K562 (cell line): Measurements from ENCODE around the gene PUS7L. TPM values are rescaled to one million over a fixed set of nuclear protein-coding genes. Genes with fewer than 3 reads are reported as not detected.
"Not testable (repeated sequence)": the region's sequence is repeated elsewhere in the genome, so short reads cannot be mapped to it uniquely, and the experiment has no call there.

Experiments used
- ATAC-seq: fragments of 200-7000 bp; cut with Tn5 transposase; 3 replicates; pipeline ENCODE4 v1.9.1; 2020; ENCODE audit warnings: moderate library complexity
- BruUV-seq: library from RNA; stranded (reverse); fragments of 400-500 nt; replicated peaks from 2 replicates; lab custom pipeline; 2021; lab: Mats Ljungman, UMichigan
- CTCF ChIA-PET: fragments of 300-600 bp; formaldehyde crosslinking; extraction: SDS; loops from one replicate; lab custom pipeline; 2021; ENCODE audit warnings: low intra/inter-chr PET ratio; lab: Yijun Ruan, JAX
- POLR2A ChIA-PET: fragments of 300-600, 350-650 bp; sonication (Branson Sonifier 250); formaldehyde crosslinking; extraction: SDS; loops from one replicate; lab custom pipeline; 2021; ENCODE audit warnings: antibody characterized with exemption, inconsistent platforms; lab: Yijun Ruan, JAX
- DNase-seq, 4 experiments: peaks; one replicate each; pipeline versions ENCODE4 v3.0.0 to v3.0.0-alpha.2; 2011 to 2018; ENCODE audit warnings: low spot score in 3 of 4, mixed read lengths in 3 of 4; ENCODE audit errors: extremely low read depth in 1 of 4
- FAIRE-seq: peaks from 2 replicates; lab custom pipeline; 2011; peaks lifted over from hg19 to GRCh38; lab: Jason Lieb, UNC
- H2AFZ ChIP-seq: 2 replicates; pipeline ENCODE4 v1.6.0; 2011; ENCODE audit warnings: low read depth, low read length, control low read depth, inconsistent platforms
- H3K27ac ChIP-seq: fragments of 200-600 bp; 3 replicates; pipeline ENCODE4 v1.8.0; 2011; ENCODE audit warnings: low read depth, mild to moderate bottlenecking, control low read depth, inconsistent platforms, low read length, moderate library complexity, mixed read lengths; ENCODE audit errors: extremely low read depth
- H3K27me3 ChIP-seq, 2 experiments: fragments of 300-600 bp in 1 of 2; 2 replicates in 1 of 2; 3 replicates in 1 of 2; pipeline versions ENCODE4 v1.6.0 to v1.8.0; 2011; ENCODE audit warnings: inconsistent platforms in 2 of 2, low read length in 2 of 2, mild to moderate bottlenecking in 1 of 2, mixed read lengths in 1 of 2, moderate library complexity in 1 of 2; ENCODE audit not compliant: control insufficient read depth in 2 of 2, insufficient read depth in 2 of 2
- H3K36me3 ChIP-seq: fragments of 300-600 bp; 3 replicates; pipeline ENCODE4 v1.8.0; 2011; ENCODE audit warnings: mild to moderate bottlenecking, low read length, inconsistent platforms; ENCODE audit not compliant: control insufficient read depth, insufficient read depth
- H3K4me1 ChIP-seq, 2 experiments: fragments of 200-600 bp in 1 of 2; replicated peaks in 1 of 2; 2 replicates in 1 of 2; 3 replicates in 1 of 2; pipeline versions ENCODE4 v1.5.1 to v1.8.0; 2011; ENCODE audit warnings: inconsistent platforms in 2 of 2, low read length in 2 of 2, mild to moderate bottlenecking in 1 of 2, mixed read lengths in 1 of 2, moderate library complexity in 1 of 2; ENCODE audit not compliant: control insufficient read depth in 2 of 2, insufficient read depth in 2 of 2
- H3K4me2 ChIP-seq: 2 replicates; pipeline ENCODE4 v1.6.1; 2011; ENCODE audit warnings: low read length, control low read depth, inconsistent platforms, mixed read lengths; ENCODE audit not compliant: insufficient read depth
- H3K4me3 ChIP-seq: fragments of 200-600 bp; sonication (generic), shearing (Covaris generic); 2 replicates; pipeline ENCODE4 v1.5.1; 2016; ENCODE audit warnings: control low read depth, inconsistent platforms
- H3K79me2 ChIP-seq: fragments of 200-600 bp; 3 replicates; pipeline ENCODE4 v1.8.0; 2011; ENCODE audit warnings: low read length, inconsistent platforms; ENCODE audit not compliant: control insufficient read depth, insufficient read depth
- H3K9ac ChIP-seq, 2 experiments: 2 replicates each; pipeline versions ENCODE4 v1.6.0 to v1.6.1; 2011; ENCODE audit warnings: low read depth in 2 of 2, low read length in 2 of 2, control low read depth in 1 of 2, inconsistent platforms in 1 of 2, mild to moderate bottlenecking in 1 of 2, mixed read lengths in 1 of 2; ENCODE audit not compliant: insufficient read depth in 1 of 2
- H3K9me1 ChIP-seq: one replicate; pipeline ENCODE4 v1.6.0; 2011; ENCODE audit warnings: inconsistent platforms, mild to moderate bottlenecking, low read length, moderate library complexity; ENCODE audit not compliant: control insufficient read depth, insufficient read depth
- H3K9me3 ChIP-seq: replicated peaks from 2 replicates; pipeline ENCODE4 v1.5.1; 2011; ENCODE audit warnings: low read depth, low read length, inconsistent platforms; ENCODE audit not compliant: control insufficient read depth, insufficient read depth
- H4K20me1 ChIP-seq: replicated peaks from 2 replicates; pipeline ENCODE4 v1.6.1; 2011; ENCODE audit warnings: low read length, inconsistent platforms, mixed read lengths; ENCODE audit not compliant: control insufficient read depth, insufficient read depth
- CREM ChIP-seq: IDR thresholded peaks from 2 replicates; pipeline ENCODE4 v1.6.1; 2014; ENCODE audit warnings: antibody characterized with exemption, low read depth
- FOXJ2 ChIP-seq: fragments of 200-800 bp; sonication (Bioruptor generic); IDR thresholded peaks from 2 replicates; pipeline ENCODE4 v1.6.1; 2016; ENCODE audit warnings: missing genetic modification characterization, missing compliant biosample characterization
- JUN ChIP-seq, 2 experiments: sonication (generic) in 1 of 2; formaldehyde crosslinking in 1 of 2; IDR thresholded peaks; 2 replicates each; pipeline versions ENCODE4 v1.6.1 to v1.8.0; 2012 to 2022; ENCODE audit warnings: borderline replicate concordance in 2 of 2, mild to moderate bottlenecking in 2 of 2, improper control_type of control experiment in 1 of 2, low read depth in 1 of 2, low read length in 1 of 2, missing genetic modification reagents in 1 of 2
- JUND ChIP-seq, 2 experiments: IDR thresholded peaks; 2 replicates in 1 of 2; 3 replicates in 1 of 2; pipeline ENCODE4 v1.6.1; 2011; ENCODE audit warnings: borderline replicate concordance in 2 of 2, low read depth in 2 of 2, low read length in 2 of 2, improper control_type of control experiment in 1 of 2, missing biosample characterization in 1 of 2, missing genetic modification characterization in 1 of 2, missing genetic modification reagents in 1 of 2
- WGBS: fragments of 100-300 bp; shearing (Covaris generic); methylation state at CpG from one replicate; pipeline ENCODE4 v1.1.6; 2016; ENCODE audit warnings: low coverage, mixed read lengths; ENCODE audit not compliant: insufficient coverage; ENCODE audit errors: missing lambda C conversion rate; 5-methylcytosine and 5-hydroxymethylcytosine counted together
- in situ Hi-C: fragments of 300-500 bp; cut with MboI; formaldehyde crosslinking; loops from 4 replicates; pipeline ENCODE4 v1.15.0; 2018; ENCODE audit warnings: inconsistent platforms, mixed read lengths
- intact Hi-C: fragments of 100-400 bp; cut with micrococcal nuclease; formaldehyde crosslinking; loops from 2 replicates; pipeline ENCODE4 v1.14.2; 2022
- polyA plus RNA-seq, 8 experiments: library from polyadenylated mRNA; depleted of rRNA in 4 of 8; stranded (reverse) in 5 of 8; unstranded in 3 of 8; fragments of >200 nt; fragmentation: Nextera tagmentation in 2 of 8; fragmentation: Illumina TruSeq in 1 of 8; extraction: Ambion mirVana in 2 of 8; extraction: Trizol in 1 of 8; gene quantifications; 2 replicates each; pipeline versions ENCODE4 v1.2.1 to v1.2.3, GENCODE V29; 2011 to 2014; ENCODE audit warnings: inconsistent platforms in 1 of 8, missing spikeins in 1 of 8
- total RNA-seq, 7 experiments: library from RNA; depleted of rRNA in 6 of 7; stranded (reverse); fragments of >200 nt in 6 of 7; fragmentation: Illumina TruSeq in 2 of 7; extraction: Trizol in 2 of 7; gene quantifications; 2 replicates each; pipeline versions ENCODE4 v1.2.1 to v1.2.3, GENCODE V29; 2011 to 2021; ENCODE audit warnings: low replicate concordance in 1 of 7
- TF ChIP-seq, protein P1 (sequence below), 2 experiments: fragments of 450-650 bp in 1 of 2; sonication (generic) in 1 of 2; formaldehyde crosslinking in 1 of 2; IDR thresholded peaks in 1 of 2; conservative IDR thresholded peaks in 1 of 2; 2 replicates each; pipeline versions ENCODE4 v1.6.1 to v1.8.1; 2016 to 2023; ENCODE audit warnings: mild to moderate bottlenecking in 2 of 2, moderate library complexity in 2 of 2, inconsistent platforms in 1 of 2, missing genetic modification reagents in 1 of 2
- TF ChIP-seq, protein P2 (sequence below), 2 experiments: fragments of 450-650 bp; IDR thresholded peaks; 2 replicates each; pipeline ENCODE4 v1.6.1; 2016; ENCODE audit warnings: mild to moderate bottlenecking in 2 of 2, borderline replicate concordance in 1 of 2, low read depth in 1 of 2, moderate library complexity in 1 of 2

PUS7L gene
- total and polyA plus RNA-seq, 9 of the 15 experiments (the other 6 are each of a cell fraction or from before 2014, with no cell fraction given) = 10.8 to 53.3 (median 25.2) TPM

DNA sequence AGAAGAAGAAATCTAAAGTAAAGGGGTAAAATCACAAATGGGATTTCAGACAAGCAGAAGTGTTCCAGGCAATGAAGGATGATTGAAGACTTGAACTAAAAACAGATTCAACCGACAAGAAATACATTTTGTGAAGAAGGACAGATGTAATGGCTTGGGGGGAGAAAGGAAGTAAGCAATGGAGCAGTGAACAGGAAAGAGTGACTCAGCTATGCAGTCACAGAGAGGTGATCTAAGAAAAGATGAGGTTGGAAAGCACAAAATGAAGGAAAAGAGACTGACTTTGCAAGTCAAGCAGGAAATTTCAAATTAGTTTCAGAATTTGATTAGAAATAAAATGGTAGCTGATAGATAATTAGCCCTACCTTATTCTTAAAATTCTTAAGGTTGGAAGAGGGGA, 66.5 kb downstream of the PUS7L start (continued):
- TF ChIP-seq, protein P1, sequence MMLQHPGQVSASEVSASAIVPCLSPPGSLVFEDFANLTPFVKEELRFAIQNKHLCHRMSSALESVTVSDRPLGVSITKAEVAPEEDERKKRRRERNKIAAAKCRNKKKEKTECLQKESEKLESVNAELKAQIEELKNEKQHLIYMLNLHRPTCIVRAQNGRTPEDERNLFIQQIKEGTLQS (IDR thresholded peaks at IDR 0.05) = peak; percentile 69
- TF ChIP-seq, protein P1 (CRISPR knock-in tag; conservative IDR thresholded peaks at IDR 0.05) = no peak
- TF ChIP-seq FOXJ2 = no peak
- TF ChIP-seq, protein P2, sequence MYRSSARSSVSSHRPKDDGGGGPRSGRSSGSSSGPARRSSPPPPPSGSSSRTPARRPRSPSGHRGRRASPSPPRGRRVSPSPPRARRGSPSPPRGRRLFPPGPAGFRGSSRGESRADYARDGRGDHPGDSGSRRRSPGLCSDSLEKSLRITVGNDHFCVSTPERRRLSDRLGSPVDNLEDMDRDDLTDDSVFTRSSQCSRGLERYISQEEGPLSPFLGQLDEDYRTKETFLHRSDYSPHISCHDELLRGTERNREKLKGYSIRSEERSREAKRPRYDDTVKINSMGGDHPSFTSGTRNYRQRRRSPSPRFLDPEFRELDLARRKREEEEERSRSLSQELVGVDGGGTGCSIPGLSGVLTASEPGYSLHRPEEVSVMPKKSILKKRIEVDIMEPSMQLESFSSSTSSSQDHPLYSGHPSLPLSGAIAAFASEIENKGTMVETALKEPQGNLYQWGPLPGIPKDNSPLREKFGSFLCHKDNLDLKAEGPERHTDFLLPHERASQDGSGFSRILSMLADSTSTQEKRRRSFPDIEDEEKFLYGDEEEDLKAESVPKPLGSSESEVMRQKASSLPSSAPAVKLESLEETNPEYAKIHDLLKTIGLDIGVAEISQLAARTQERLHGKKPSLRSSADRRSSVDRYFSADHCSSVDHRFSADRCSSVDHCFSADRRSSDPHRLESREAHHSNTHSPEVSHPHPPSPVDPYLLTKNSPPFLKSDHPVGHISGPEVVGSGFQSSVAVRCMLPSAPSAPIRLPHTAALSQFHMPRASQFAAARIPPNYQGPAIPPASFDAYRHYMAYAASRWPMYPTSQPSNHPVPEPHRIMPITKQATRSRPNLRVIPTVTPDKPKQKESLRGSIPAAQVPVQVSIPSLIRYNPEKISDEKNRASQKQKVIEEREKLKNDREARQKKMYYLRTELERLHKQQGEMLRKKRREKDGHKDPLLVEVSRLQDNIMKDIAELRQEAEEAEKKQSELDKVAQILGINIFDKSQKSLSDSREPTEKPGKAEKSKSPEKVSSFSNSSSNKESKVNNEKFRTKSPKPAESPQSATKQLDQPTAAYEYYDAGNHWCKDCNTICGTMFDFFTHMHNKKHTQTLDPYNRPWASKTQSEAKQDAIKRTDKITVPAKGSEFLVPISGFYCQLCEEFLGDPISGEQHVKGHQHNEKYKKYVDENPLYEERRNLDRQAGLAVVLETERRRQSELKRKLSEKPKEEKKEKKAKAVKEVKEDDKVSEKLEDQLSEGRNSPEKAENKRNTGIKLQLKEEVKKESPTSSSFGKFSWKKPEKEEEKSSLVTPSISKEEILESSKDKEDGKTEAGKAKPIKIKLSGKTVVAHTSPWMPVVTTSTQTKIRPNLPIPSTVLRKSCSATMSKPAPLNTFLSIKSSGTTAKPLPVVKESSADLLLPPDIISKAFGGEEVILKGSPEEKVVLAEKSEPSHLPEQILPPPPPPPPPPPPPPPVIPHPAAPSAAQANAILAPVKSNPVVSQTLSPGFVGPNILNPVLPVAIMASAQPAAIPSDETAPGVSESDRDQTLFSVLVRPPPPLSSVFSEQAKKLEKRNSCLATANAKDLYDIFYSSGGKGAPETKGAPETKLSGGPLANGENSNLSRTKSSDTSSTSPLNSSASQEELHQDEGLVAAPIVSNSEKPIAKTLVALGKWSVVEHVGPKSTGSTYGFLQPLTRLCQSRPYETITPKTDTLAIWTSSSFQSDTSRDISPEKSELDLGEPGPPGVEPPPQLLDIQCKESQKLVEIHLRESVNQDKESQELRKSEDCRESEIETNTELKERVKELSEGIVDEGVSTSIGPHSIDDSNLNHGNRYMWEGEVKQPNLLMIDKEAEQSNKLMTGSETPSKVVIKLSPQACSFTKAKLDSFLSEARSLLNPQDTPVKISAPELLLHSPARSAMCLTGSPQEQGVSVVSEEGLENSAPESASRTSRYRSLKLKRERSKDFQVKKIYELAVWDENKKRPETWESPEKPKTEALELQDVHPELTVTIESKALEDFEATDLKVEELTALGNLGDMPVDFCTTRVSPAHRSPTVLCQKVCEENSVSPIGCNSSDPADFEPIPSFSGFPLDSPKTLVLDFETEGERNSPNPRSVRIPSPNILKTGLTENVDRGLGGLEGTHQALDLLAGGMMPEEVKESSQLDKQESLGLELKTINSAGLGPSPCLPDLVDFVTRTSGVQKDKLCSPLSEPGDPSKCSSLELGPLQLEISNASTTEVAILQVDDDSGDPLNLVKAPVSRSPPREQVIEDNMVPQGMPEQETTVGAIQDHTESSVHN (IDR thresholded peaks at IDR 0.05; ENCODE audit: borderline replicate concordance in 1 of 2, low read depth in 1 of 2) = no peak
- TF ChIP-seq JUND (IDR thresholded peaks at IDR 0.05; ENCODE audit: borderline replicate concordance, low read depth, low read length) = no peak; the same call in 1 of the 2 replicates
- TF ChIP-seq JUND (tag; IDR thresholded peaks at IDR 0.05; ENCODE audit: borderline replicate concordance, low read depth, low read length) = peak; percentile 63; the same call in 1 of the 3 replicates
- 0 out of 2 replicates have a peak, but pooled peaks have one; percentile 30 for TF ChIP-seq JUN (IDR thresholded peaks at IDR 0.05; ENCODE audit: borderline replicate concordance, low read depth, low read length)
- no peak for TF ChIP-seq JUN (CRISPR knock-in tag; IDR thresholded peaks at IDR 0.05; ENCODE audit: borderline replicate concordance)
- TF ChIP-seq CREM = 0 out of 2 replicates have a peak, but pooled peaks have one; percentile 12

DNA sequence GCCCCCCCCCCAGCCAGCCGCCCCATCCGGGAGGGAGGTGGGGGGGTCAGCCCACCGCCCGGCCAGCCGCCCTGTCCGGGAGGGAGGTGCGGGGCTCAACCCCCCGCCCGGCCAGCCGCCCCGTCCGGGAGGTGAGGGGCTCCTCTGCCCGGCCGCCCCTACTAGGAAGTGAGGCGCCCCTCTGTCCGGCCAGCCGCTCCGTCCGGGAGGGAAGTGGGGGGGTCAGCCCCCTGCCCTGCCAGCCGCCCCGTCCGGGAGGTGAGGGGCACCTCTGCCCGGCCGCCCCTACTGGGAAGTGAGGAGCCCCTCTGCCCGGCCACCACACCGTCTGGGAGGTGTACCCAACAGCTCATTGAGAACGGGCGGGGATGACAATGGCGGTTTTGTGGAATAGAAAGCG, 73.1 kb downstream of the PUS7L start:
- BruUV-seq, CTCF ChIA-PET, POLR2A ChIA-PET, H3K4me3 ChIP-seq, H3K9ac ChIP-seq, H3K9me1 ChIP-seq, H3K27ac ChIP-seq, H3K4me1 ChIP-seq, H4K20me1 ChIP-seq, H3K4me2 ChIP-seq, DNase-seq, H3K79me2 ChIP-seq, ATAC-seq, H2AFZ ChIP-seq, H3K36me3 ChIP-seq, H3K9me3 ChIP-seq, in situ Hi-C loops, intact Hi-C loops, H3K27me3 ChIP-seq, FAIRE-seq: not testable (repeated sequence)
- WGBS = 63% methylated on average over 6 of the region's 30 CpGs
